Lower leg skin (tissue), 3 donors: ENCODE results near the gene OMA1.

Experiments used
- CTCF ChIP-seq, 3 donors: fragments of 450-650 bp; IDR thresholded peaks; one replicate each; pipeline ENCODE4 v1.5.1; 2016; ENCODE audit warnings: antibody characterized with exemption in 3 of 3, mild to moderate bottlenecking in 3 of 3, moderate library complexity in 2 of 3
- POLR2A ChIP-seq, 2 donors: fragments of 450-650 bp; IDR thresholded peaks; one replicate each; pipeline ENCODE4 v1.6.1; 2016 to 2017; ENCODE audit warnings: antibody characterized with exemption in 2 of 2, mild to moderate bottlenecking in 1 of 2, moderate library complexity in 1 of 2

GRCh38 chr1:58568271-58568860 lies 21.8 kb upstream of the OMA1 start:
- TF ChIP-seq CTCF (IDR thresholded peaks at IDR 0.05): no peak
- no peak for TF ChIP-seq POLR2A (IDR thresholded peaks at IDR 0.05)
